ENCODE measurements around the gene STK11IP.

STK11IP gene

DNA sequence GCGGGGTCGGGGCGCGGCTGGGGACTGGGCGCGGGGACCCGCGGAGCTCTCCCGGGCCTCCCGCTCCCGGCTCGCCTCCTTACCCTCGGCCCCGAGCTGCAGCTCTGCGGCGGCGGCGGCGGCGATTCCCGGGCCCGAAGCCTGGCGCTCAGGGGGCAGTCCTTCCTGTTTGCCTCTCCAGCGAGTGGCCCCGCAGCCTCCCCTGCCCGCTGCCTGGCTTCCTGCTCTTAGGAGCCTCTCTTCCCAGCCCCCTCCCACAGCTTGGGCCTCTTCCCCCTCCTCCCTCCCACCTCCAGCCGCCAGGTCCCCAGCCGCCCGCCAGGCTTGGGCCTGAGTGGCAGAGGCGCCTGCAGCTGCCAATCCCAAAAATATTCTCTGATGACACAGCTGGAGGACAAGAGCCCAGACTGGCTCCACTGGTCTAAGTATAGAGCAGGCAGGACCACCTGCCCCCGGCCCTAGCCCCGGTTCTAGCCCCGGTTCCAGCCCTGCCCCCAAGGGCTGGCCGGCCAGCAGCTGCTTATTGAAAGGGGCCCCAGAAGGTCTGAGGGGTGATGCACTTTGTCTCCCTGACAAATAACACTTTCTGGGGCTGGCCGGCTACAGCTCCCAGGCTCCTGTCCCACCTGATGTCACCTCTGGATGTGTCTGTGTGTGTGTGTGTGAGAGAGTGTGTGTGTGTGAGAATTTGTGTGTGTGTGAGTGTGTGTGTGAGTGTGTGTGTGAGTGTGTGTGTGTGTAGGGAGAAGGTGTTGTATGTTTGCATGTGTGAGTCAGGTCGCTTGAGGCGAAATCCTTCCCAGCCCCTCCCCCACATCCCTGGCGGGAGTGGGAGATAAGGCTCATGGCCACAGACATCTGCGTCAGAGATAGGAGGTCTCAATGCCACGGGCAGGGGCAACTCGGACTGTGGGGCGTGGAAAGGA lies 26.1 kb upstream of the STK11IP start, which contains the start of gene OBSL1:
TSS of gene OBSL1 (minus strand) at position 229 of the 926 bp plus-strand sequence. CDS start 307 bp downstream, outside the sequence.
- Mint-ChIP-seq H3K27ac (no peak within 1 kb of the TSS), H3K4me1 (no peaks in the 10 kb centered on the region), H3K36me3 (no peaks in the 10 kb centered on the region), H3K4me3 (peak within 1 kb of the TSS; percentile 42), H3K9me3 (no peaks in the 10 kb centered on the region)
- ATAC-seq: no peak
- no peak for DNase-seq (ENCODE audit: low spot score in 2 of 2)

GRCh38 chr2:219572237-219573001 lies 25.2 kb upstream of the STK11IP start, which contains the start of gene INHA:
INHA (plus strand) TSS chr2:219572310; CDS start chr2:219572375, 65 bp downstream.
- Mint-ChIP-seq H3K27ac (no peak within 1 kb of the TSS), H3K36me3 (no peaks in the 10 kb centered on the region), H3K4me3 (peak within 1 kb of the TSS; percentile 42), H3K9me3 (no peaks in the 10 kb centered on the region), H3K4me1 (no peaks in the 10 kb centered on the region)
- DNase-seq (ENCODE audit: low spot score in 2 of 2) (no peak), ATAC-seq (no peak)

DNA sequence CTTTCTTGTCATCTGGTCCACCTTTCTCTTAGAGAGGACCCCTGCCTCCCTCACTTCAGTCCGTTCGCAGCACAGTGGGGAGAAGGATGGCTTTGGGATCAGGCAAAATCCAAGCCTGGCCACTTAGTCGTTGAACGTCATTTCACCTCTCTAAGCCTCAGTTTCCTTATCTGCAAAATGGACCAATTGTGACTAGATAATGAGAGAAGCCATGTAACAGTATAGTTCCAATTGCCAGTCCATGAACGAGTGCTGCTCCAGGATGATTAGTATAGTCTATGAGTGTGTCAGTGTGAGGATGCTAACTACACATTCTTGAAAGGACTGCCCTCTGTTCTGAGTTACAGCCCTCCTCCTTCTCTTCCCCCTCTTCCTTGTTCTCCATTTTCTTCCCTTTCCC lies 24.5 kb upstream of the STK11IP start:
- no peaks in the 10 kb centered on the region for H3K36me3 Mint-ChIP-seq
- H3K4me1 Mint-ChIP-seq: no peaks in the 10 kb centered on the region
- no peaks in the 10 kb centered on the region for H3K9me3 Mint-ChIP-seq
- no peak overlapping the region for H3K4me3 Mint-ChIP-seq
- DNase-seq (ENCODE audit: low spot score in 2 of 2) (no peak), ATAC-seq (no peak)
- no peak overlapping the region for H3K27ac Mint-ChIP-seq

GRCh38 chr2:219574484-219575311 lies 23.0 kb upstream of the STK11IP start:
- no peak overlapping the region for H3K4me3 Mint-ChIP-seq
- H3K27ac Mint-ChIP-seq: no peak overlapping the region
- H3K36me3 Mint-ChIP-seq: no peaks in the 10 kb centered on the region
- no peaks in the 10 kb centered on the region for H3K9me3 Mint-ChIP-seq
- ATAC-seq: no peak
- H3K4me1 Mint-ChIP-seq: no peaks in the 10 kb centered on the region
- no peak for DNase-seq (ENCODE audit: low spot score in 2 of 2)

DNA sequence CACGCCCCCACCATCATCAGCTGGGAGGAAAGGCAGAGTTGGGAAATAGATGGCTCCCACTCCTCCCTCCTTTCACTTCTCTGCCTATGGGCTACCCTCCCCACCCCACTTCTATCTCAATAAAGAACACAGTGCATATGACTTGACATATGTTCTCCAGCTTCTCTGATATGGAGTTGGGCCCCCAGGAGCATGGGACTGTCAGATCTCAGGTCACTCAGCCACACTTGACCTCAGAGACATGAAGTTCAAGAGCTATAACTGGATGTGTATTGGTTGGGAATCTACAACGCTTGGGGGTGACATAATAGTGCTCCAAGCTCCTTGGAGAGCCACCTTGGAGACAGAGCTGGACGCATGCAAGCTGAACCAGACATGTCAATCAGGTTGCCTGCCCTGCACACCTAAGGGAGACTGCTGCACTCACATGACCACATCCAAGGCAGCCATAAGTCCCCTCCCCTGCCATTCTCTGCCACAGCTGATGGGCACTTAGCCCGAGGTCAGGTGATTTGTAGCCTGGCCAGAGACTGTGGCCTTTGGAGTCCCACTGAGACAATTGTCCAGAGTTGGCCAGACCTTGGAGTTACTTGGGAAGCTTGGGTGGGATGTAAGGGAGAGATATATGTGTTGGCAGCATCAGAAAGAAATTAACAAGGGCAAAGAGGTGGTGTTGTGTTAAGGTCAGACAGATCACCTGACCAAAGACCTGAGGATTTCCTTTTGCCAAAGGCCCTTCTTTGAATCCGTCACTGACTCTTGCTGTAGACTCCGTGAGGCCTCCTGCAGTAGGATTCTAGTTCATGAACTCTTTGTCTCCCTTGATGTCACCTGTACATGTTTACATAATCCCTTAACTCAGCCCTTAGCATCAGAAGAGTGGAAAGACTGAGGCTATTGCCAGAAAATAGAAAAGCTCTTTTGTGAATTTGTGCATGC lies 21.8 kb upstream of the STK11IP start:
- no peaks in the 10 kb centered on the region for H3K36me3 Mint-ChIP-seq
- ATAC-seq: no peak
- DNase-seq (ENCODE audit: low spot score in 2 of 2): no peak
- no peaks in the 10 kb centered on the region for H3K9me3 Mint-ChIP-seq
- H3K4me3 Mint-ChIP-seq: no peak overlapping the region
- H3K27ac Mint-ChIP-seq: no peak overlapping the region
- H3K4me1 Mint-ChIP-seq: no peaks in the 10 kb centered on the region

GRCh38 chr2:219576505-219577388 lies 20.9 kb upstream of the STK11IP start:
- peak; percentile 43 for ATAC-seq
- DNase-seq (ENCODE audit: low spot score in 2 of 2): no peak
- no peak overlapping the region for H3K27ac Mint-ChIP-seq
- H3K36me3 Mint-ChIP-seq: no peaks in the 10 kb centered on the region
- no peaks in the 10 kb centered on the region for H3K4me1 Mint-ChIP-seq
- no peak overlapping the region for H3K4me3 Mint-ChIP-seq
- no peaks in the 10 kb centered on the region for H3K9me3 Mint-ChIP-seq

DNA sequence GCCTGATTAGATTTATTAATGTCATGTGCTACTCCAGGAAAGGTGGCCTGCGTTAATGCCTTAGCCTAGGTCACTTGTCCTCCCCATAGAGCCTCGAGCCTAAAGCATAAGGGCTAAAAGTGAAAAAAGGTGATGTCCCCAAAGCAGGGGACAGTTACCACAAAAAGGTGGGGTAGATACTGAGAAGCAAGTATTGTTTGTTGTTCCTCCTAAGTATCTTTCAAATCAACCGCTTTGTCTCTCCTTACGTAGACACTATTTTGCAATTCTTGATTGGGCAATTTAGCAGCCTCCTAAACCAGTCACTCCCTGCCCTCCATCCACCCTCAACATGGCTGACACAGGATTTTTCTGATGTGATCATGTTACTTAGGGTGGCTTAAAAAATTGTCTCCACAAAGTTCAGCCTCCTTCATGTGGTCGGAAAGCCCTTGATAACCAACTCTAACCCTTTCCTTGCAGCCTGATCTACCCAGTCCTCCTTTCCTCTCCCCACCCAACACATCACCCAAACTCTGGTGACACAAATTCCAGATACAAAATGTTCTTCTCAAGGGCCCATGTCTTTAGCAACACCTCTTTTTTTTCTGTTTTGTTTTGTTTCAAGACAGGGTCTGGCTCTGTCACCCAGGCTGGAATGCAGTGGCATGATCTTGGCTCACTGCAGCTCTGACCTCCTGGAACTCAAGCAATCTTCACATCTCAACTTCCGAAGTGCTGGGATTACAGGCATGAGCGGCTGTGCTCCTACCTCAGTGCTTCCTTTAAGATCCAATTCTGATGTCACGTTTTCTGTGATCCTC lies 18.6 kb upstream of the STK11IP start:
- DNase-seq (ENCODE audit: low spot score in 2 of 2): no peak

GRCh38 chr2:219581346-219581745 lies 16.3 kb upstream of the STK11IP start:
- Mint-ChIP-seq H3K9me3 (no peaks in the 10 kb centered on the region), H3K4me1 (no peaks in the 10 kb centered on the region), H3K27ac (no peak overlapping the region), H3K36me3 (no peaks in the 10 kb centered on the region), H3K4me3 (no peak overlapping the region)
- ATAC-seq (no peak), DNase-seq (ENCODE audit: low spot score in 2 of 2) (no peak)

More for the DNA sequence above, 18.6 kb upstream of the STK11IP start:
- ATAC-seq: no peak
- H3K27ac Mint-ChIP-seq: no peak overlapping the region
- no peaks in the 10 kb centered on the region for H3K9me3 Mint-ChIP-seq
- no peaks in the 10 kb centered on the region for H3K36me3 Mint-ChIP-seq
- no peak overlapping the region for H3K4me3 Mint-ChIP-seq
- no peaks in the 10 kb centered on the region for H3K4me1 Mint-ChIP-seq

- ATAC-seq (no peak), DNase-seq (ENCODE audit: low spot score in 2 of 2) (no peak)
- Mint-ChIP-seq H3K36me3 (no peaks in the 10 kb centered on the region), H3K9me3 (no peaks in the 10 kb centered on the region), H3K4me3 (no peak overlapping the region), H3K27ac (no peak overlapping the region), H3K4me1 (no peaks in the 10 kb centered on the region)
These were observed 6.6 kb upstream of the STK11IP start for GRCh38 chr2:219591091-219591490.

DNA sequence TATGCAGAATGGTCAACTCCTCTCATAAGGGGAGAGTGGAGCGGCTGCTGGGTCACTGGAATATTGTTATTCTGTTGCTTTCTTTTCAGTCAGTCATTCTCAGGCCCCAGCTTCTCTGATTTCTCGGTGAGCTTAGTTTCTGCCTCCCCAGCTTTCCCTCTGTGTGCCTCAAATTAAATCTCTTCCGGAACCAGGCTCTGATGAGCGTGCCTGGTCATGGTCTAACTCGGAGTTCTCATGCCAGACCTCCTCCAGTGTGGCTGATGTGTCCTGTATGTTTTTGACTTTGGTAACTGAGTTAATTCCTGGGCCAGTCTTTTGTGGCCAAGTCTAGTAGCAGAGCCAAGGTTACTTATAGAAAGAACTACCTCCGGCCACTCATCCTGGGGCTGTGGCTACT lies 4.9 kb upstream of the STK11IP start:
- ATAC-seq: no peak
- Mint-ChIP-seq H3K27ac (no peak overlapping the region), H3K4me3 (no peak overlapping the region), H3K4me1 (peaks cover 5% of the 10 kb centered on the region), H3K9me3 (no peaks in the 10 kb centered on the region), H3K36me3 (peaks cover 5% of the 10 kb centered on the region)
- no peak for DNase-seq (ENCODE audit: low spot score in 2 of 2)

DNA sequence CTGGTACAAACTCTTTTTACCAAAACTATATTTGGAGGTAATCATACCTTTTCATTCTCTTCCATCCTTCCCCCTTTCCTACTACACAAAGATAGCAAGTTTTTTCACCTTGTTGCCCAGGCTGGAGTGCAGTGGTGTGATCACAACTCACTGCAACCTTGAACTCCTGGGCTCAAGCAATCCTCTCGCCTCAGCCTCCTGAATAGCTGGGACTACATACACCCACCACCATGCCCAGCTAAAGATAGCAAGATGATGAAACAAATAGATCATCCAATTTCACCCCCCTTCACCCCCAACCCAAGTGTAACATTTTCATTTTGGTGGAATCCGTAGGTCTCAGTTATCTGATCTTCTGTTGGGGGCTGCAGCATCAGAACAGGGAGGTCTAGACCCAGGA lies 4.5 kb upstream of the STK11IP start:
- DNase-seq (ENCODE audit: low spot score in 2 of 2) (no peak), ATAC-seq (no peak)
- Mint-ChIP-seq H3K27ac (no peak overlapping the region), H3K9me3 (no peaks in the 10 kb centered on the region), H3K4me1 (peaks cover 8% of the 10 kb centered on the region), H3K36me3 (peaks cover 9% of the 10 kb centered on the region), H3K4me3 (no peak overlapping the region)

- H3K27ac Mint-ChIP-seq: no peak overlapping the region
- no peak for ATAC-seq
- peaks cover 10% of the 10 kb centered on the region for H3K36me3 Mint-ChIP-seq
- DNase-seq (ENCODE audit: low spot score in 2 of 2): no peak
- no peaks in the 10 kb centered on the region for H3K9me3 Mint-ChIP-seq
- peaks cover 23% of the 10 kb centered on the region for H3K4me1 Mint-ChIP-seq
- no peak overlapping the region for H3K4me3 Mint-ChIP-seq
These were observed 2.4 kb upstream of the STK11IP start for GRCh38 chr2:219595256-219595655.
